GM12874 (cell line): ENCODE measurements around the gene LRTM1.
A peak's percentile ranks its signal among the peaks of the same experiment; 100 is the strongest.

Experiments
- TF ChIP-seq, protein P1 (sequence below): IDR thresholded peaks from 2 replicates; pipeline ENCODE4 v1.5.1; 2011; ENCODE audit warnings: low read depth, mild to moderate bottlenecking, control low read depth, low read length, moderate library complexity; ENCODE audit not compliant: insufficient read depth

LRTM1 gene

DNA sequence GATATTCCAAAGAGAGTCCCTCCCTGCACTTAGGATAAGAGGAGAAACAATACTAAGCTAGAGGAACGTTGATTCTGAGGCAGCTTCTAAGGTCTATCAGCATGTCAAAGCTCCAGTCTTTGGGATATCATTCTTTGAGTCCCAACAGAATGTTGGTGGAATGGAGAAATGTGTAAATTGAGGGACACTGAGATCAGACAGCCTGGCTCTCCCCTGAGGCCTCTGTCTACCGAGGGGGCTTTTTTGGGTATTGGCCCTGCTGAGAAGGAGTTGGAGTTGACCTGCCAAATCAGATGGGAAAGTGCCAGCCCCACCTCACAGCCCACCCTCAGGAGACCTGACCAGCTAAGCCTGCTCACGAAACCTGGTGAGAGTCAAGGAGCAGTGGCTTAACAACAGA, 27.6 kb upstream of the LRTM1 start:
- TF ChIP-seq, protein P1, sequence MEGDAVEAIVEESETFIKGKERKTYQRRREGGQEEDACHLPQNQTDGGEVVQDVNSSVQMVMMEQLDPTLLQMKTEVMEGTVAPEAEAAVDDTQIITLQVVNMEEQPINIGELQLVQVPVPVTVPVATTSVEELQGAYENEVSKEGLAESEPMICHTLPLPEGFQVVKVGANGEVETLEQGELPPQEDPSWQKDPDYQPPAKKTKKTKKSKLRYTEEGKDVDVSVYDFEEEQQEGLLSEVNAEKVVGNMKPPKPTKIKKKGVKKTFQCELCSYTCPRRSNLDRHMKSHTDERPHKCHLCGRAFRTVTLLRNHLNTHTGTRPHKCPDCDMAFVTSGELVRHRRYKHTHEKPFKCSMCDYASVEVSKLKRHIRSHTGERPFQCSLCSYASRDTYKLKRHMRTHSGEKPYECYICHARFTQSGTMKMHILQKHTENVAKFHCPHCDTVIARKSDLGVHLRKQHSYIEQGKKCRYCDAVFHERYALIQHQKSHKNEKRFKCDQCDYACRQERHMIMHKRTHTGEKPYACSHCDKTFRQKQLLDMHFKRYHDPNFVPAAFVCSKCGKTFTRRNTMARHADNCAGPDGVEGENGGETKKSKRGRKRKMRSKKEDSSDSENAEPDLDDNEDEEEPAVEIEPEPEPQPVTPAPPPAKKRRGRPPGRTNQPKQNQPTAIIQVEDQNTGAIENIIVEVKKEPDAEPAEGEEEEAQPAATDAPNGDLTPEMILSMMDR: no peak

DNA sequence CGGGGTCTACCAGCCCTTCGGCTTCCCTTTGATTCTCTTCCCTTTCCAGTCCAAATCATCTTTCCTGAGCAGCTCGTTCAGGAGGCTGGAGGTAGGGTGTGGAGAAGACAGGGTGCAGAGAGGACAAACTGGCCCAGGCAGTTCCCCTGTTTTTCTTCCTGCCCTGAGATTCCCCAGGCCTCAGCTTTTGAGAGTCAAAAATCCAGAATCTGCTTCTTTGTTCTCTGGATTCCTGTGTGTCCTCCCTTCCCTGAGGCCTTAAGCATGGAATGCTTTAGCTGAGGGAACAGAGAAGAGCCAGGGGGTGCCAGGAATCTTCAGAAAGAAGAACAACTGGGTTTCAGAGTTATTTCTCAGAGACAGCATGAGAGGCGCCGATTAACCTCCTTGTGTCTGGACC, 26.7 kb upstream of the LRTM1 start:
- TF ChIP-seq, protein P1: no peak

DNA sequence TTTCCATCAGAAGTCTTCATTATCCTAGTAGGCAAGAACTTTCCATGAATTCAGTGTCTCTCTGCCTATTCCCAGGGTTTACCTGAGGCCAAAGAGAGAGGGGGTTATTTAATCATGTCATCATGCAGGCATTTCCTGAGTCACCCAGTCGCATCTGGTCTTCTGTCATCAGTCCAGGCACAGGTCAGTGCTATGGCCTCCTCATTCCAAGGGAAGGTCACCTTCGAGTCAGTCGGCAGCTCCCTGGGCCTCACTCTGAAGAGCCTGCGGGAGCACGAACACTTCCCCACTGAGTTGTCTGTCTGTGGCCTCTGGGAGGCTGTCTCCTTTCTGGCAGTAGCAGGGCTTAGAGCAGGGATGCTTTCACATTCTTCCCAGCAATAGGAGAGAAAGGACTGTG, 26.2 kb upstream of the LRTM1 start:
- TF ChIP-seq, protein P1: no peak

DNA sequence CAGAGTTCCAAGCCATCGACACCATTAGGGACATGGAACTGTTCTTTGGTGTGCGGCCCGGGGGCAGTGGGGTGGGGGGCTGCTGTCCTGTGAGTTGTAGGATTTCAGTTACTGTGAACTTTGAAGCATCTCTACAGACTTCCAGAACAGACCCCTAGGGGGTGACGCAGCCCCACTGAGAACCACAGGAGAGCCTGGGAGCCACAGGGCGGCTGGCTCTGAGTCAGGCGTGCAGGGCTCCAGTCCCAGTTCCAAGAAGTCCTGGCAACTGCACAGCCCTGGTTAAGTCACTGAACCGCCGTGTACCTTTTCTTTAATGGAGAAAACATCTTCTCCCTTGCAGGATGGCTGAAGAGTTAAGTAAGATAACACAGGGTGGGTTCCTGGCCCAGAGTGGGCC, 23.5 kb upstream of the LRTM1 start:
- TF ChIP-seq, protein P1: peak; percentile 7; the same call in 1 of the 2 replicates

DNA sequence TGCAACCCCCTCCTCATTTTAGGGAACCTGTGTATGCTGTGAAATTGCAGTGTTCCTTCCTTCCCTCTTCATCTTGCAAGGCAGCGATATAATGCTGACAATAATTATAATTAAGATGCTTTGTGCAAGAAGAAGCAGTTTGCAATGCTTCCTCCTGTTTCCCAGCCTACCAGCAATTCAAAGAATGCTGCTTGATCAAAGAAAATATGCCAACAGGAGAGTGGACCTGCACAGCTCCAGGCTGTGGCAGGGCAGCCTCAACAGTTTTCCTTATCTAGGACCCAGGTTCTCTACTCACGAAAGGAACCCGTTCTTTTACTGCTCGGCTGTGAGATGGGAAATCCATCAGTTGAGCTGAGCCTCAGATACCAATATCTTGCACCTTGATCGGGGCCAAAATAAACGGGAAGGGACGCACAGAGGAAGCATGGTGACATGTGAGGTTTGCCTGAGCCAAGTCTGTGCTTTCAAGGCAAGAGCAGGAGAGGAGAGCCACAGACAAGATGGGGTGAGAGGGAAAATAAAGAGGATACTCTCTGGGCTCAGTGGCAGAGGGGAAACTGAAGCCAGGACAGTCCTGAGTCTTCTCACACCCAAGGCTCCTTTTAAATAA, 22.6 kb upstream of the LRTM1 start:
- TF ChIP-seq, protein P1: no peak

DNA sequence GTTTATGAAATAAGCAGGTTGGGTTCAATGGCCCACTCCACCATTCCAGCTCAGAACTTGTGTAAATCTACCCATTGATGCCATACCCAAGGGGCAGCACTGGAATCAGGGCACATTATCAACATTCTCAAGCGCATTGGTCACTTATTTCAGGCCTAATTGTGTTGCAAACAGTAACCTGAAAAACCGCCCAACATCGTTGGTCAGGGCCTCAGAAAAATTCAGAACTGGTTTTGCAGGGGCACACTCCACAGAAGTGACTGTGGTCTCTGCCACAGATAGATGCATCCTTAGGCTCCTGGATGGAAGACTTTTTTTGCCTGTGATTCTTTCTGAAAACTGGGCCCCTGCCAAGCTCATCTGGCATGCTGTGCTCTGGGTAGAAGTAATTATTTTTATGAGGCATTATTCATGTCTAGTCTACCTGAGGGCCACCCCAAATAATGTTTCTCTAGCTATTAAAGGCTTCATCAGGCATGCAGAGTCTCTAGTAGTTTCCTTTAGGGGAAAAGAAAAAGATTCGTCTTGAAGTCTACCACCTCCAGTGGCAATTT, 21.7 kb upstream of the LRTM1 start:
- TF ChIP-seq, protein P1: no peak

DNA sequence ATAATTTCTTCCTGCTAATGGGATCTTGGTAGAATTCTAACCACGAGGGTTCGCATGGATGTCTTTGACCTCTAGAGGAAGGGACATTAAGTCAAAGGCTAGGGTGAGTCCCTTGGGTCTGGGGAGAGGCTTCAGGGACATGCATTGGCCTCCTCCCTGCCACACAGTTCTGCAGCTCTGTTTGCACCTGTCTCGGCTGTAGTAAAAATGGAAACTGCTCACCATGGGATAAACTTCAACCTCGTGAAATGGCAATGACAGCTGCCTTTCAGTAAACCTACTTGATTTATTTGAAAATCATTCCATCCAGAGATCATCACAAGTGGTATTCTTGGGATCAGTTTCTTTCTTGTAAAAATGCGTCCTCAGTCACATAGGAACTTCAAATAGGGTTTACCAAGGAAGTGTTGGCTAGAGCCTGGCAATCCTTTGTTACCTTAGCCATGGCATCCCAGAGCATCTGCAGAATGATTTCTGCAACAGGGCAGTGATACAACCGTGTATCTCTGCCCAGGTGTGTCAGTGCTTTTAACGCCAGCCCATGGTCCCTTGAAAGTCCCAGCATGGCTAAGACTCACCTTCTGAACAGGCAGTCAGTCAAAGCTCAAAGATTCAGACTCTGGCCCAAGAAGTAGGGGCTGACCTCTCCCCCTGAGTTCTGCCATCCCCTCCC, 14.0 kb upstream of the LRTM1 start:
- TF ChIP-seq, protein P1: no peak
